Neural progenitor cell (in vitro differentiated cells): Measurements from ENCODE around the gene ZMIZ1. TPM values are rescaled to one million over a fixed set of nuclear protein-coding genes. Genes with fewer than 3 reads are reported as not detected.
A peak's percentile ranks its signal among the peaks of the same experiment; 100 is the strongest.

Source experiments
- DNase-seq: peaks from one replicate; pipeline ENCODE4 v3.0.0-alpha.2; 2016; ENCODE audit warnings: low spot score
- H2AFZ ChIP-seq: fragments of 200-600 bp; sonication (generic); replicated peaks from 2 replicates; pipeline ENCODE4 v1.6.1; 2016; ENCODE audit warnings: antibody characterized with exemption
- H3F3A ChIP-seq: fragments of 200-600 bp; sonication (generic); 2 replicates; pipeline ENCODE4 v1.6.1; 2016; ENCODE audit warnings: antibody characterized with exemption, low read depth
- H3K27ac ChIP-seq: fragments of 200-600 bp; sonication (generic); 2 replicates; pipeline ENCODE4 v1.5.1; 2016; ENCODE audit warnings: mild to moderate bottlenecking
- H3K27me3 ChIP-seq: fragments of 200-600 bp; sonication (generic); 2 replicates; pipeline ENCODE4 v1.6.1; 2016; ENCODE audit warnings: mild to moderate bottlenecking, moderate library complexity
- H3K36me3 ChIP-seq: fragments of 200-600 bp; sonication (generic); 2 replicates; pipeline ENCODE4 v1.5.1; 2016
- H3K4me1 ChIP-seq: fragments of 200-600 bp; sonication (generic); 2 replicates; pipeline ENCODE4 v1.6.1; 2016; ENCODE audit warnings: mixed run types
- H3K4me2 ChIP-seq: fragments of 200-600 bp; sonication (generic); 2 replicates; pipeline ENCODE4 v1.6.1; 2016
- H3K4me3 ChIP-seq: fragments of 200-600 bp; sonication (generic); 2 replicates; pipeline ENCODE4 v1.5.1; 2016
- H3K79me2 ChIP-seq: fragments of 200-600 bp; sonication (generic); 2 replicates; pipeline ENCODE4 v1.6.1; 2016; ENCODE audit warnings: low read depth
- H3K9ac ChIP-seq: fragments of 200-600 bp; sonication (generic); 2 replicates; pipeline ENCODE4 v1.6.1; 2016
- H3K9me3 ChIP-seq: fragments of 200-600 bp; sonication (generic); 2 replicates; pipeline ENCODE4 v1.5.1; 2016; ENCODE audit warnings: low read depth
- H4K20me1 ChIP-seq: fragments of 200-600 bp; sonication (generic); 2 replicates; pipeline ENCODE4 v1.6.1; 2016; ENCODE audit warnings: low read depth
- H3K27ac Mint-ChIP-seq: 3 replicates; pipeline ENCODE4 v1.8.0; 2021; ENCODE audit warnings: mixed read lengths
- H3K27me3 Mint-ChIP-seq: 2 replicates; pipeline ENCODE4 v1.8.0; 2022; ENCODE audit warnings: low read depth, mild to moderate bottlenecking, inconsistent platforms, moderate library complexity, mixed read lengths; ENCODE audit not compliant: insufficient read depth
- H3K36me3 Mint-ChIP-seq: 3 replicates; pipeline ENCODE4 v1.8.0; 2021; ENCODE audit warnings: mixed read lengths
- H3K4me1 Mint-ChIP-seq: 3 replicates; pipeline ENCODE4 v1.8.0; 2021; ENCODE audit warnings: mixed read lengths
- H3K4me3 Mint-ChIP-seq: 3 replicates; pipeline ENCODE4 v1.8.0; 2021; ENCODE audit warnings: mild to moderate bottlenecking, moderate library complexity, mixed read lengths
- H3K9me3 Mint-ChIP-seq: 3 replicates; pipeline ENCODE4 v1.8.0; 2020; ENCODE audit warnings: mixed read lengths
- CTCF ChIP-seq: fragments of 200-600 bp; sonication (generic); IDR thresholded peaks from 2 replicates; pipeline ENCODE4 v1.5.1; 2017; ENCODE audit warnings: antibody characterized with exemption, mild to moderate bottlenecking
- EZH2 ChIP-seq: fragments of 200-600 bp; sonication (generic); IDR thresholded peaks from 2 replicates; pipeline ENCODE4 v1.6.1; 2017; ENCODE audit warnings: antibody characterized with exemption, mild to moderate bottlenecking, moderate library complexity
- EZH2phosphoT487 ChIP-seq: fragments of 200-600 bp; sonication (generic); IDR thresholded peaks from 2 replicates; pipeline ENCODE4 v1.6.1; 2017; ENCODE audit warnings: antibody characterized with exemption
- total RNA-seq: library from RNA; depleted of rRNA; stranded (reverse); fragments of >200 nt; gene quantifications from 2 replicates; pipeline ENCODE4 v1.2.3, GENCODE V29; 2015; ENCODE audit warnings: low replicate concordance

The ZMIZ1 gene
- total RNA-seq, 1 donor from 2014 or later: 5.8 TPM

GRCh38 chr10:79107736-79108264, 39.0 kb downstream of the ZMIZ1 start:
- Histone ChIP-seq H3K4me2 (no peak overlapping the region), H3K9ac (no peak overlapping the region), H3K9me3 (no peaks in the 10 kb centered on the region), H3K4me3 (no peak overlapping the region), H3K27me3 (no peaks in the 10 kb centered on the region), H3F3A (no peaks in the 10 kb centered on the region), H4K20me1 (peaks cover 92% of the 10 kb centered on the region), H3K79me2 (peaks cover 76% of the 10 kb centered on the region), H3K36me3 (no peaks in the 10 kb centered on the region), H3K27ac (no peak overlapping the region), H3K4me1 (peaks cover 12% of the 10 kb centered on the region), H2AFZ (no peak overlapping the region)
- H3K4me3 Mint-ChIP-seq: no peak overlapping the region
- peaks cover 48% of the 10 kb centered on the region for H3K4me1 Mint-ChIP-seq
- no peaks in the 10 kb centered on the region for H3K9me3 Mint-ChIP-seq
- peaks cover 3% of the 10 kb centered on the region for H3K27me3 Mint-ChIP-seq
- H3K36me3 Mint-ChIP-seq: no peaks in the 10 kb centered on the region
- TF ChIP-seq CTCF (no peak), EZH2 (no peak), EZH2phosphoT487 (no peak)
- DNase-seq: no peak
- peak overlapping the region; percentile 22 for H3K27ac Mint-ChIP-seq

- no peak for DNase-seq
- no peak overlapping the region for H3K4me3 Mint-ChIP-seq
- peaks cover 6% of the 10 kb centered on the region for H3K27me3 Mint-ChIP-seq
- H2AFZ ChIP-seq: no peak overlapping the region
- no peaks in the 10 kb centered on the region for H3K27me3 ChIP-seq
- no peak overlapping the region for H3K4me3 ChIP-seq
- no peak overlapping the region for H3K9ac ChIP-seq
- H3K36me3 Mint-ChIP-seq: no peaks in the 10 kb centered on the region
- H3K27ac Mint-ChIP-seq: no peak overlapping the region
- no peak overlapping the region for H3K4me2 ChIP-seq
- no peak overlapping the region for H3K27ac ChIP-seq
- no peaks in the 10 kb centered on the region for H3K9me3 Mint-ChIP-seq
- H3K9me3 ChIP-seq: no peaks in the 10 kb centered on the region
- H3K4me1 ChIP-seq: peaks cover 14% of the 10 kb centered on the region
- TF ChIP-seq EZH2phosphoT487 (no peak), CTCF (no peak), EZH2 (no peak)
- H3K79me2 ChIP-seq: peaks cover 76% of the 10 kb centered on the region
- H4K20me1 ChIP-seq: peaks cover 92% of the 10 kb centered on the region
- peaks cover 55% of the 10 kb centered on the region for H3K4me1 Mint-ChIP-seq
- H3F3A ChIP-seq: no peaks in the 10 kb centered on the region
- H3K36me3 ChIP-seq: no peaks in the 10 kb centered on the region
Measured at GRCh38 chr10:79108728-79109127, 40.0 kb downstream of the ZMIZ1 start.

- Histone ChIP-seq H3K9me3 (no peaks in the 10 kb centered on the region), H3K36me3 (no peaks in the 10 kb centered on the region), H2AFZ (no peak overlapping the region), H3K79me2 (peaks cover 75% of the 10 kb centered on the region), H3K27ac (no peak overlapping the region), H3K27me3 (no peaks in the 10 kb centered on the region), H4K20me1 (peaks cover 92% of the 10 kb centered on the region), H3K4me2 (no peak overlapping the region), H3K4me1 (peaks cover 27% of the 10 kb centered on the region), H3K4me3 (no peak overlapping the region), H3F3A (peaks cover 4% of the 10 kb centered on the region), H3K9ac (no peak overlapping the region)
- no peak for TF ChIP-seq CTCF
- TF ChIP-seq EZH2phosphoT487: no peak
- TF ChIP-seq EZH2: no peak
- Mint-ChIP-seq H3K27me3 (peaks cover 13% of the 10 kb centered on the region), H3K27ac (no peak overlapping the region), H3K9me3 (no peaks in the 10 kb centered on the region), H3K4me3 (no peak overlapping the region), H3K4me1 (peaks cover 62% of the 10 kb centered on the region), H3K36me3 (no peaks in the 10 kb centered on the region)
- DNase-seq: no peak
Measured at GRCh38 chr10:79111427-79111826, 42.7 kb downstream of the ZMIZ1 start.
